Fibroblast of peridontal ligament (primary cell): Measurements from ENCODE around the gene PDF.
"Not testable (repeated sequence)": the region's sequence is repeated elsewhere in the genome, so short reads cannot be mapped to it uniquely, and the experiment has no call there.

Source experiments
- DNase-seq: peaks from one replicate; pipeline ENCODE4 v3.0.0-alpha.2; 2010; ENCODE audit errors: extremely low read depth

Gene PDF

DNA sequence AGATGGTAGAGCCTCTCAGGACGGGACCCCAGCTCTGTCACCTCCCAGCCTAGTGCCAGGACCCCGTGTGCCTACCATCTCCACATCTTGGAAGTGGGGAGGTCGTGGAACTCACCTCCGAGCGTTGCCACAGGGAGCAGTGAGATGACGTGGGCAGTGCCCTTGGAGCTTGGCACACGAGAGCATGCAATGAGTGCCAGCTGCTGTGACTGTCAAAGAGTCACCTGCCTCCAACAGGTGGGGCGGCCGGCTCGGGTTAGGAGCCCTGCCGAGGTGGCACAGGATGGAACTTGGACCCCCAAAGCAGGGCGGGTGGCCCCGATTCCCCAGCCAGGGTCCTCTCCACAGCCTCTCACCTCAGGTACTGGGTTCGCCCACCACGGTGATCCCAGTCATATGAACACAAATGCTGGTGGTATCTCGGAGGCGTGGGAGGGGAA, 13.8 kb downstream of the PDF start:
- DNase-seq, result no peak

DNA sequence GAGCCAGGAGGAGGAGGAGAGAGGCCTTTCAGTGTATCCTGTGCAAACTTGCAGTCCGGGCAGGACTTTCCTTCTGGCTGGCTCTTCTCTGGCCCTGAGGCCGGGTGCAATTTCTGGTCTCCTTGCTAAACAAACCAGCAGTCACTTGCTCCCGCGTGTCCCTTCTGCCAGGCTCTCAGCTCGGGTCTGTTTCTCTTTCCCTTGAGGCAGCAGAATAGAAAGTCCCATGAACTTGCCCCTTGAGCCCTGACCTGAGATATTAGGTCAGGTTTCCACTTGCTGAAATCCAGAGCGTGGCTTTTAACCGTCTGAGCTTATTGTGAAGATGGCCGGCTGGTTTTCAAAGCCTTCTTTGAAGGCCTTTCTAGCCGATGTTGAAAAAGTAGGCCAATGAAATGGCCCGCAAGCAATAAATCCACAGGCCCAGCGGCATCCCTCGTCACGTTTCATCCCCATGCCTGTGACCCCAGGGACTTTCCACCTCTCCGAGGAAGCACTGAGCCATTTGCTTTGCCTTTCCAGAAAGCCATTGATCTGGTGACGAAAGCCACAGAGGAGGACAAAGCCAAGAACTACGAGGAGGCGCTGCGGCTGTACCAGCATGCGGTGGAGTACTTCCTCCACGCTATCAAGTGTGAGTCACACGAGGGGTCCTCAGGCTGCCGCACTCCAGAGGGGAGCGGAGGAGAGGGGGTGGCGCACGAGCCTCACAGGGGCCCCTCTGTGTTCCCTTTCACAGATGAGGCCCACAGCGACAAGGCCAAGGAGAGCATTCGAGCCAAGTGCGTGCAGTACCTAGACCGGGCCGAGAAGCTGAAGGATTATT, 14.7 kb downstream of the PDF start:
- DNase-seq, result no peak

DNA sequence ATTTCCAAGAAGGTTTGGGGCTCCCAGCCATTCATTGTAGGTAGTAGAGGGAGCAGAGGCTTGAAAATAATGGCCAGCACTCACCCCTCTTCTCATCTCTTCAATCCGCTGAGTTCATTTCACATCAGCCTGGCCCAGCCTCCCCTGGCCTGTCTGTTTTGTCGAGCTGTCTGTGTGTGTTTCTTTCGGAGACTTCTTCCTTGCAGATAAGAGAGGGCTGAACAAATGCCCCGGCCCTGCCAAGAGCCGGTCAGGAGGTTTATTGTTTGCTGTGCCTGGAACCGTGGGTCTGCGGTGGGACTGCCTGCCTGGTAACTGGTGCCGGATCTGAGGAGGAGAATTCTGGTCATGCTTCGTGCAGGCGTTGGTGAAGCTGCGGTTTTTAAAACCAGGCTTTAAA, 15.9 kb downstream of the PDF start:
- no peak for DNase-seq

DNA sequence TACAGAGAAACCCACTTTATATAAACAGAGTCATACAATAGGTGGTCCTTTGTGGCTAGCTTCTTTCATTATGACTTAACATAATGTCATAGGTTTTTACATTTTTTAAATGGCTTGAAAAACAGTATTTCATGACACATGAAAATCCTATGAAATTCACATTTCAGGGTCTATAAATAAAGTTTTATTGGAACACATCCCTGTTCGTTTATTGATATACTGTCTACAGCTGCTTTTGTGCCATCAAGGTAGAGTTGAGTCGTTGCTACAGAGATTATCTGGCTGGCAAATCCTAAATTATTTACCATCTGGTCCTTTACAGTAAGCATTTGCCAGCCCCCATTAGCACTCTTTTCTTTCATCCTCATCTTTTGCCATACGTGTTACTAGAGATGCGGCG, 16.9 kb downstream of the PDF start:
- no peak for DNase-seq

- no peak for DNase-seq
Observed at GRCh38 chr16:69311533-69312387, 18.6 kb downstream of the PDF start.

DNA sequence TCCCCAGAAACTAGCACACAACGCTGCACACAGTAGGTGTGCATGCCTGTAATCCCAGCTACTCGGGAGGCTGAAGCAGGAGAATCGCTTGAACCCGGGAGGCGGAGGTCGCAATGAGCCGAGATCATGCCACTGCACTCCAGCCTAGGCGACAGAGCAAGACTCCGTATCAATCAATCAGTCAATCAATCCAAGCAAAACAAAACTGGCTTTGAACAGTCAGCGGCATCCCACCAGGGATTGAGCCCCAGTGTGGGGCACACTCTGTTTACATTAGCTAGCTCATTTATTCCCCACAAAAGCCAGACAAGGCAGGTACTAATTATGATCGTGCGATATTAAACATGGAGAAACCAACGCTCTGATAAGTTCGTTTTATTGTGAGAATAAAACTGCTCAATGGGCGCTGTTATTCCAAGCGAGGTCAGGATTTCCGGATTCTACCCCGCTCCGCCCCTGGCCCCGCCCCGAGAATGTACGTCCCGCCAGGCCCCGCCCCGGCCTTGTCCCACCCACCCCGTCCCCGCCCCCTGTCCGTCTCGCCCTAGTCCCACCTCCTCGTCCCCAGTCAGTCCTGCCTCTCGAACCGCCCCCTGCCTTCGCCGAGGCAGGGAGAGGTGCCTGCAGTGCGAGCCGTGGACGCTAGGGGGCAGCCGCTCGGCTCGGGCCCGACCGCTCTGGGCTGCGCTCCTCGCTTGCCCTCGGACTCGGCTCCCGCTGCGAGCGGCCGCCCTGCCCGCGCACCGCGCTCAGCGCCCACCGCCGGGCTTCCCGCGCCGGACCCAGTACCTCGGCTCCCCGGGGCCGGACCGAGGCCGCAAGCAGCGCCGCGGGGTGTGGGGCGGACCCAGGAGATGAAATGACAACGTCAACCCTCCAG, 19.5 kb downstream of the PDF start, which contains the start of gene VPS4A:
Gene VPS4A (plus strand): TSS at position 698 of the 880 bp plus-strand sequence. CDS start 162 bp downstream, at position 860.
- DNase-seq, result peak; percentile 92

DNA sequence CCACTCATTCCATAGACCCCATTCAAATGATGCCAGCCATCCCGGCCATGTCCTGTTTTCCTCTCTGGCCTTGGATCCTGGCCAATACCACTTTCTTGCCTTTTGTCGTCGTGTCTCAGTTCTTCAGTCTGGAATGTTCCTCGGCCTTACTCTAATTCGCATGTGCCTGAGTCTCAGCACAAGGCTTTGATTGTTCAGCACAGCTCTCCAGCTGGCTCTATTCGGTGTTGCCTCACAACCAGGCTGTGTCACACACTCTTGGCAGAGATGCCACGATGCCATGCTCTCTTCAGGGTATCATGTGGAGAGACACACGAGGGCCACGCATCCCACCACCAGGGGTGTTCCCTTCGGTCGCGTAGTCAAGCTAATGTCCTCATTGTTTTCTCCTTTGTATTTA, 21.1 kb downstream of the PDF start:
- DNase-seq, result no peak

- DNase-seq, result no peak
Observed at GRCh38 chr16:69307856-69308255, 22.5 kb downstream of the PDF start.

- DNase-seq, result no peak
Observed at GRCh38 chr16:69307091-69307490, 23.3 kb downstream of the PDF start.

- DNase-seq, result peak; percentile 68
Observed at GRCh38 chr16:69306031-69306430, 24.4 kb downstream of the PDF start.

DNA sequence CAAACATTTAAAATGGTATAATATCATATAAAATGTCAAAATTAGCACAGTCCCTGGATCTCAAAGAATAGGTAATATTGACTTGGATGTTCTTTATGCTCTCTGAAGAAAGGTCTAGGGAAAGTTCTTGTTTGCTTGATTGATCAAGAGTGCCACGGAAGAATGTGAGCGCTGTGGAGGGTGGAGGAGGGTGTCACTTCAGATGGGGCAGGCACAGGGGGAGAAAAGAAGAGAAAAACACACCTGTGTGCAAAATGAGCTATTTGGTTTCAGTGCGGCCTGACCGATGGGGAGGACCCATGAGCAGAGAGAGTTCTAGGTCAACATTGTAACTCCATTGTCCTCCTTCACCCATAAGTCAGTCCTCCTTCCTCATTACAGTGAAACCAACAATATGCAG, 28.1 kb downstream of the PDF start:
- no peak for DNase-seq

DNA sequence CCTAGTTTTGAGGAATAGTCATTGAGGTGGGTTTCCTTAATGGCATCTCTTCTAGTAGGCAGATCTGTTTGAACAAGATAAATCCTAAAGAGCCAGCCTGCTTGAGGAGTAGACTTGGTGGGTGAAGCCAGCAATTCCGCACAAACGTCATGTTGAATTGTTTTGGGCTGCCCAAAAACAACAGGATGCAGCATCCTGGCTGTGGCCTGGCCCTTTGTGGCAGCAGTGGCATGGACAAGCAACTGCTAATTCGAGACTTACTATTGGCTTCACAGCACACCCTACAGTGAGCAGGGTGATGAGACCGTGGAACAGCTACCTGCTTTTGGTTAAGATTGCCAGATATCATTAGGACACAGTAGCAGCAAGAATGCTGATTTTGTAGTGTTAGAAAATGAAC, 28.5 kb downstream of the PDF start:
- no peak for DNase-seq

- no peak for DNase-seq
Observed at GRCh38 chr16:69301187-69301586, 29.2 kb downstream of the PDF start.

GRCh38 chr16:69298261-69298660, 32.1 kb downstream of the PDF start:
- DNase-seq, result no peak

DNA sequence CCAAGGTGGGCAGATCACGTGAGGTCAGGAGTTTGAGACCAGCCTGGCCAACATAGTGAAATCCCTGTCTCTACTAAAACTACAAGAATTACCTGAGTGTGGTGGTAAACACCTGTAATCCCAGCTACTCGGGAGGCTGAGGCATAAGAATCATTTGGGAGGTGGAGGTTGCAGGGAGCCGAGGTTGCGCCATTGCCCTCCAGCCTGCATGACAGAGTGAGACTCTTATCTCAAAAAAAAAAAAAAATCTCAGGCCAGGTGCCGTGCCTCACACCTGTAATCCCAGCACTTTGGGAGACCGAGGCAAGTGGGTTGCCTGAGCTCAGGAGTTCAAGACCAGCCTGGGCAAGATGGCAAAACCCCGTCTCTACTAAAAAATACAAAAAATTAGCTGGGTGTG, 33.6 kb downstream of the PDF start:
- DNase-seq, result not testable (repeated sequence)

- no peak for DNase-seq
Observed at GRCh38 chr16:69294051-69294450, 36.3 kb downstream of the PDF start.

GRCh38 chr16:69293401-69293800, 37.0 kb downstream of the PDF start:
- DNase-seq, result no peak

DNA sequence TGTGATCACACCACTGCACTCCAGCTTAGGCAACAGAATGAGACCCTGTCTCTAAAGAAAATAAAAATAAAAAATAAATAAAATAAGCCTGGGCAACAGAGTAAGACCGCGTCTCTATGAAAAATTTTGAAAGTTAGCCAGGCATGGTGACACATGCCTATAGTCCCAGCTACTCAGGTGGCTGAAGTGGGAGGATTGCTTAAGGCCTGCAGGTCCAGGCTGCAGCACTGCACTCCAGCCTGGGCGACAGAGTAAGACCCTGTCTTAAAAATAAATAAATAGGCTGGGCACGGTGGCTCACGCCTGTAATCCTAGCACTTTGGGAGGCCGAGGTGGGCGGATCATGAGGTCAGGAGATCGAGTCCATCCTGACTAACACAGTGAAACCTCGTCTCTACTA, 38.7 kb downstream of the PDF start:
- not testable (repeated sequence) for DNase-seq

DNA sequence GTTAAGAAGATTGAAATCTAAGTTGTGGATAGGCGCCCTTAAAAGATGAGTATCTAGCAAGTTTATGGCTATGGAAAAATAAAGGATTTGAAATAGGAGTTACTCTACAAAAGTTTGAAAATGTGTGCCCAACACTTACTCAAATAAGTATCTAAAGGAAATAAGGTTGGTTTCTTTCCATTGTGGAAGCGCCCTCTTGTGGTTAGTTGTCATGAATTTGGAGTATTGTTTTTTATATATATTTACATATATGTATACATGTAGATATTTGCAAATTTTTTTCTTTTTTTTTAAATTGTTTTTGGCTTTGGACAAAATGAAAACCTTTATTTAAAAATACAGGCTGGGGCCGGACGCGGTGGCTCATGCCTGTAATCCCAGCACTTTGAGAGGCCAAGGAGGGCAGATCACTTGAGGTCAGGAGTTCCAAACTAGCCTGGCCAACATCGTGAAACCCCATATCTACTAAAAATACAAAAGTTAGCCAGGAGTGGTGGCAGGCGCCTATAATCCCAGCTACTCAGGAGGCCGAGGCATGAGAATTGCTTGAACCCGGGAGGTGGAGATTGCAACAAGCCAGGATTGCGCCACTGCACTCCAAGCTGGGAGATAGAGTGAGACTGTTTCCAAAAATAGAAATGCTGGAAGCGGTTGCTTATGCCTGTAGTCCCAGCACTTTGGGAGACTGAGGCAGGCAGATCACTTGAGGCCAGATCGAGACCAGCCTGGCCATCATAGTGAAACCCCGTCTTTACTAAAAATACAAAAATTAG, 43.3 kb downstream of the PDF start:
- peak; percentile 89 for DNase-seq

DNA sequence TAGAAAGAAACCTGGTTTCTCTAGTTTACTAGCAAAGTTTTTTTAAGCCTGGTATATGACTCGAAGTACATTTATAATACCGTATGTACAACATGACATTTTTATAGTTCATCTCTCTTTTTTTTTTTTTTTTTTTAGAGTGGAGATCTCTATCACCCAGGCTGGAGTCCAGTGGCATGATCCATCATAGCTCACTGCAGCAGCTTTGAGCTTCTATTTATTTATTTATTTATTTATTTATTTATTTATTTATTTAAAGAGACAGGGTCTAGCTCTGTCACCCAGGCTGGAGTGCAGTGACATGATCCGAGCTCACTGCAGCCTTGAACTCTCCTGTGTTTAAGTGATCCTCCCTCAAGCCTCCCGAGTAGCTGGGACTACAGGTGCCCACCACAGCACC, 45.1 kb downstream of the PDF start:
- DNase-seq, result no peak

- no peak for DNase-seq
Observed at GRCh38 chr16:69283851-69284250, 46.5 kb downstream of the PDF start.
